ENCODE results near the gene RBM6. TPM values are rescaled to one million over a fixed set of nuclear protein-coding genes. Genes with fewer than 3 reads are reported as not detected.
A peak's percentile ranks its signal among the peaks of the same experiment; 100 is the strongest.
"Not testable (repeated sequence)": the region's sequence is repeated elsewhere in the genome, so short reads cannot be mapped to it uniquely, and the experiment has no call there.

RBM6 gene
- total RNA-seq, 1 donor, result 23.4 TPM

DNA sequence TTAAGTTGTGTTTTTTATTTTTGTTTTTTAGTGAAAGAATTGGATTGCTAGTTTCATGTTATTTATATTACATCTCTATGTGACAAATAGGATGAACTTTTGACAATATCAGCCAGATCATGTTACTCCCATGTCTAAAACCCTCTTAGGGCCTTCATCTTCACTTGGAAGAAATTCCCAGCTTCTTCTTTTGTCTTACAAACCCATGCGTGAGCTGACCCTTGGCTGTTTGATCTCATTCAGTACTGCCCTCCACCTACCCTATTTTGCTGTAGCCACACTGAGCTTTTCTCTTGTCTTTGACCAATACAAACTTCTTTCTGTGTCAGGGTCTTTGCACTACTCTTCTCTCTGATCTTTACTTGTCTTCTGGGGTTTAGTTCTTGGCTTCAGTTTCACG is 37.0 kb downstream of the RBM6 start:
- no peak for DNase-seq (ENCODE audit: low read depth in 2 of 3, low spot score in 2 of 3)

DNA sequence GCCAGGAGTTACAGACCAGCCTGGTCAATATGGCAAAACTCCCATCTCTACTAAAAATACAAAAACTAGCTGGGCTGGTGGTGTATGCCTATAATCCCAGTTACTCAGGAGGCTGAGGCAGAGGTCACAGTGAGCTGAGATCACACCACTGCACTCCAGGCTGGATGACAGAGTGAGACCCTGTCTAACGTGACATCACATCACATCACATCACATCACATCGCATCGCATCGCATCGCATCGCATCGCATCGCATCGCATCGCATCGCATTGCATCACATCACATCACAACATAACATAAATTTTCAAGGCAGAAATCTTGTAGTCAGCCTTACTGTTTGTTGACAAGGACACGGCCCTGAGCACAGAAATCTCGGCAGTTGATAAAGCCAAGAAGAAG is 44.4 kb downstream of the RBM6 start:
- DNase-seq (ENCODE audit: low read depth in 2 of 3, low spot score in 2 of 3), result no peak

DNA sequence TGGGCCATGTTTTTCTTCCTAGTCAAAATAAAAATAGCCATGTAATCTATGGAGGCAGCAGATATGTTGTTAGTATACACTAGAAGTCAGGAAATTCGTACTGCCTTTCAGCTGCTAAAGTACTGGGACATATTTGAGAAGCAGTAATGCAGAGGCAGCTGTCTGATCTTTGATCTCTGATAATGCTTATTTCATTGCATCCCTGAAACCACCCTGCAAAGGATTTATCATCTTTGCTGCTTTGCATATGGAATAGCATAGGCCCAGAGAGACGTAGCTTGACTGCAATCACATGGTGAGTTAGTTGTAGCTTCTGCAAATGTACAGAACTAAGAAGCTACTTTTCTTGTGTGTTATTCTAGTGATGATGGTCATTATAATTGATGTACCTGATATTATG is 52.4 kb downstream of the RBM6 start:
- no peak for DNase-seq (ENCODE audit: low read depth in 2 of 3, low spot score in 2 of 3)

DNA sequence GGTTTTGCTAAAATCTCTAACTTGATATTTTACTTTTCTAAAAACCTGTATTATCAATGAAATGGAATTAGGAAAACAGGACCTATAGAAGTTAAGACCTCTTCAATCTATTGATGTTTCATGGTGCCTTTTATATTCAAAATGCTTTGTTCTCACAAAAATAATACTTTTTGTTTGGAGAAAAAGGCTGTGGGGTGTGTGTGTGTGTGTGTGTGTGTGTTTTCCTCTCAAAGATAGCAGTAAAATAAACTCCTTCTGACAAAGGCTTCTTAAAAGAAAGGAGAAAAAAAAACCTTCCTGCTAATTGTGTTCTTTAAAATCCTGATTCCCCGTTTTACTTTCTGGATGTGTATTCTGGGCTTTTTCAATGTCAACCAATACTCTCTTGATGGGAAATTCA is 54.5 kb downstream of the RBM6 start:
- DNase-seq (ENCODE audit: low read depth in 2 of 3, low spot score in 2 of 3), result no peak

DNA sequence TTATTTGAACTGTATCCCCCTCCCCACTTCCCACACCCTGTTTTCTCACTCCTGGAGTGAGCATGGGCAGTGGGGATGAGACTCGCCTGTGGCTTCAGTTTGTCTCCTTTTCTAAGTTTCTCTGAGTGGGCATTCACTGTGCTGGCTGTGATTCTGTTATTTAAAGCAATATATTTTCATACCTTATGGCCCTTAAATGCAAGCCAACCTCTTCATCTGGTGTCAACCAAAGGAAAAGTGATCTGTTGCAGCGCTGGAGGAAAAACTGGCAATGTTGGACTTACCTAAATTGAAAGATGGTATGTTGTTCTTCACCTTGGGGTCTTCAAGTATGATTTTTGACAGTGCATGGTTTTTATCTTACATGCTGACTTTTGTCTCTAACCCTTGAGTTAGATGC is 56.1 kb downstream of the RBM6 start:
- no peak for DNase-seq (ENCODE audit: low read depth in 2 of 3, low spot score in 2 of 3)

DNA sequence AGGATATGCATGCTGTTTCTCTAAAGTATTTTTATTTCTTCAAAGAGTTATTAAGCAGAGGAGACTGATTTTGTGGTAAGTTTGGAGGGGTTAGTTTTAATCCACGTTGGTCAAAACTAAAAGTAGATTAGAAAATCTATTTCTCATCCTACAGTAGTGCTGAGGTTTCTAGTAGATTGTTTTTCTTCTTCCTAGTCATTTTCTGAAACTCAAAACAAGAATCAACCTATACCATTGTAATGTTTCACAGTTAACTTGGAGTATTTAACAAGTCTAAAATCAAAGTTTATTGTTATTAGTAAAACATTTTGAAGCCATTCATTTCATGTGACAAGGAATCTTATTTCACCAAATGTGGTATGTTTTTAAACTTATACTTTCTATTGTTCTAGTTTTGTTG is 57.9 kb downstream of the RBM6 start:
- DNase-seq (ENCODE audit: low read depth in 2 of 3, low spot score in 2 of 3), result no peak

DNA sequence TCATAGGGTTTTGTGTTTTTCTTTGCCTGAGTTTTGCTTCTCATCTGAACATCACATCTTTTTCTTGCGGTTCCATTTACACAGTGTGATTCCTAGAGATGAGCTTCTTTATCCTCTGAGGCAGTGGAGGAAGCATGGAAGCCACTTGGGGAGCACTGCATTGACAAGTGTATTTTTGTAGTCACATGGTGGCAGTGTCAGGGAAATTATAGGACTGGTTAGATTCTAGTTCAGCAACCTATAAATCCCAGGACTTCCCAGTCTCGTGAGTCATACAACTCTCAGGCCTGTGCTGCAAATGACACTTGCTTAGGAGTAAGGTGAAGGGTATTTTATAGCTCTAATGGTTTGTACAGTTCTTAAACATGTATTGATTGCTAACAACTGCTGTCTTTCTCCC is 58.4 kb downstream of the RBM6 start:
- no peak for DNase-seq (ENCODE audit: low read depth in 2 of 3, low spot score in 2 of 3)

DNA sequence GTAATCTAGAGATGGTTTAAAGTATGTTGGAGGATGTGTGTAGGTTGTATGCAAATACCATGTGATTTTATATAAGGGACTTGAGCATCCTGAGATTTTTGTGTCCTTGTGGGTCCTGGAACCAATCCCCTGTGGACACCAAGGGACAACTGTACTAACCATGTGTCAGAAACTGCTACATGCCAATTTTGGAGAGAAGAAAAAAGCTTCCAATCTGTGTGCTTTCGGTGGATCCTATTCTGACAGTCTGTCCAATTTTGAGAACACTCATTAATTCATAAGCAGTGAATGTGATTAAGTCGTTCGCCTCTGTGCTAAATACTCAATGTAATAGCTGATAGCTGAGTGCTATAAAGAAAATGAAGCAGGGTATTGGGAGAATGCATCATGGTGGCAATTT is 61.6 kb downstream of the RBM6 start:
- no peak for DNase-seq (ENCODE audit: low read depth in 2 of 3, low spot score in 2 of 3)

DNA sequence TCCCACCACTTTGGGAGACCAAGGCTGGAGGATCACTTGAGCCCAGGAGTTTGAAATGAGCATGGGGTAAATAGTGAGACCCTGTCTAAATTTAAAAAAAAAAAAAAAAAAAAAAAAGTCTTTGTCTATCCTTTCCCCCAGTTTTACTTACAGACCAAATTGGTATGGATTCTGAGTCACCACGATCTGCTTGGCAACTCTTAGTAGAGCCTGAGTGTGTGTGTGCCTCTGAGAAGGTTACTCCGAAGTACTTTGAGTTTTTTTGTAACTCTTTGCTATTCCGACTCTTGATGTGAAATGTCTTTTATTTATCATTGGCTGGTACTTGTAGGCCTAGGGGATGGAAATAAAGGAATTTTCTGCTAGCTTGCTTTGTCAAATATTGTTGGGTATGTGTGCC is 63.3 kb downstream of the RBM6 start:
- DNase-seq (ENCODE audit: low read depth in 2 of 3, low spot score in 2 of 3), result no peak

DNA sequence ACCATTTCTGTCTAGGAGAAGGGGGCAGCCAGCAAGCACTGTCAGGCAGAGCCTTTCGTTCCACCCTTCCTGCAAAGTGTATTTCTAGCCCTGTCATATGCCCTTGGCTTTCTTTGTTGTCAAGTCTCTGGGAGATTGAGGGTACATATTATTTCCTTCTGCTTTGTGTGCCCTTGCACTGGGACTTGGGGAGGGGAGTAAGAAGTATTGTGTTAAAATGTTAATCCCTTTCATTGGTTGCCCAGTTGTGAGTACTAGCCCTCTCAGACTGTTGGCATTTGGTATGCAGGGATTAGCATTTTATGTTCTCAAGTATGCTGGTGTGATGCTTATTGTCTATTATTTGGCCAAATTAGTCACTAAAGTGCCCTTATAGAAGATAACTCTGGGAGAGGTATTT is 63.9 kb downstream of the RBM6 start:
- no peak for DNase-seq (ENCODE audit: low read depth in 2 of 3, low spot score in 2 of 3)

DNA sequence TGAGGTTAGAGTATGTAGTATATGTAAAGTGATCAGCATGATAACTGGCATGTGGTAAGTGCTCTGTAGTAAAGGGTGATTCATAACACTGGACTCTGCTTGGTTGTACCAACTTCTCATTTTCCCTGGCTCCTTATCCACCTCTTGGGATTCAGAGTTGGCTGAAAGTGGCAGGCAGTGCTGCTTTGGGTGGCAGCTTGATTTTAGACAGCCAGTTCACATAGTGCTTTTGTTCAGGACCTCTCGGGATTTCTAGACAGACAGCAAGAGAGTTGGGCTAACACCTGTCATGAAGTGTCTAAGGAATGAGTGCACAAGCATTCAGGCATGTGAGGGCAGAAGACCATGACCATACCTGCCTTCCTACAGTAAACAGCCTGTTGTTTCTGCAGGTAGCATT is 69.0 kb downstream of the RBM6 start:
- DNase-seq (ENCODE audit: low read depth in 2 of 3, low spot score in 2 of 3), result no peak

DNA sequence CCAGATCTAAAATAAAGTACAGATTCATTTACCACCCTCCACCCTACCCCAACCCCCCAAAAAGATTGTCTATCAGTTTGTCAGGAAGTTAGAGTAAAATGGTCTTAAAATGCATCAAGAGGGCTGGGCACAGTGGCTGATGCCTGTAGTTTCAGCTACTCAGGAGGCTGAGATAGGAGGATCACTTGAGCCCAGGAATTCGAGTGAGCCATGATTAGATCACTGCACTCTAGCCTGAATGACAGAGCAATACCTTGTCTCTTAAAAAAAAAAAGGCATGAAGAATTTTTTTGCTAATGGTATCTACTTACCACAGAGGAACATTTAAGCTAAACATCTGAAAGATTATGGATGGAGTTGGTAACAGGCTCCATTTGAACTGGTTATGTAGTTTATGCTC is 71.0 kb downstream of the RBM6 start:
- no peak for DNase-seq (ENCODE audit: low read depth in 2 of 3, low spot score in 2 of 3)

DNA sequence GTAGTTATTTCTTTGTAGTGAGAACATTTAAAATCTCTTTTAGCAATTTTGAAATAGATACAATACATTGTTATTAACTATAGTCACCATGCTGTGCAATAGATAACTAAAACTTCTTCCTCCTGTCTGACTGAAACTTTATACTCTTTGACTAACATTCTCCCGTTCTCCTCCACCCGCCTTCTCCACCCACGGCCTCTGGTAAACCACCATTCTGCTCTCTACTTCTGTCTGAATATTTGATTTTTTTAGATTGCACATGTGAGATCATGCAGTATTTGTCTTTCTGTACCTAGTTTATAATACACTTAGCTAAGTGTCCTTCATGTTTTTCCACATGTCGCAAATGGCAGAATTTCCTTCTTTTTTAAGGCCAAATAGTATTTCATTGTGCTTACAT is 76.0 kb downstream of the RBM6 start:
- no peak for DNase-seq (ENCODE audit: low read depth in 2 of 3, low spot score in 2 of 3)

DNA sequence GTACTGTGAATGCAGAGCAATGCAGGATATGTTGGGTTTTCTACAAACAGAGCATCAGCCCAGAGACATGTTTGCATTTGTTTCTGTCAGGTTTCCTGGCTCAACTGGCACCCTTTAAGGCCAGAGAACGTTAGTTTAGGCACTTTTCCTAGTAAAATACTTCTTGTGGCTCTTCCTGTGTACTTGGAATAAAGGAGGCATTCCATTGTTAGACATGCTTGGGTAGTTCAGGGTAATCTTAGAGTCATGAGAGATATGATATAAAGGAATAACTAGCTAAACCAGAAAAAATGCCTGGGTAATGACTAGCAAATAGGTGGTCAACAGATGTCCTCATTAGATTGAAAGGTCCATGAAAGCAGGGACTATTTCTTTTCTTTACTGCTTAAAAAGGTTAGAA is 88.4 kb downstream of the RBM6 start:
- no peak for DNase-seq (ENCODE audit: low read depth in 2 of 3, low spot score in 2 of 3)

DNA sequence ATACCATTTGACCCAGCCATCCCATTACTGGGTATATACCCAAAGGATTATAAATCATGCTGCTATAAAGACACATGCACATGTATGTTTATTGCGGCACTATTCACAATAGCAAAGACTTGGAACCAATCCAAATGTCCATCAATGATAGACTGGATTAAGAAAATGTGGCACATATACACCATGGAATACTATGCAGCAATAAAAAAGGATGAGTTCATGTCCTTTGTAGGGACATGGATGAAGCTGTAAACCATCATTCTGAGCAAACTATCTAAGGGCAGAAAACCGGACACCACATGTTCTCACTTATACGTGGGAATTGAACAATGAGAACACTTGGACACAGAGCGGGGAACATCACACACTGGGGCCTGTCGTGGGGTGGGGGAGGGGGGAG is 91.3 kb downstream of the RBM6 start:
- DNase-seq (ENCODE audit: low read depth in 2 of 3, low spot score in 2 of 3), result not testable (repeated sequence)

DNA sequence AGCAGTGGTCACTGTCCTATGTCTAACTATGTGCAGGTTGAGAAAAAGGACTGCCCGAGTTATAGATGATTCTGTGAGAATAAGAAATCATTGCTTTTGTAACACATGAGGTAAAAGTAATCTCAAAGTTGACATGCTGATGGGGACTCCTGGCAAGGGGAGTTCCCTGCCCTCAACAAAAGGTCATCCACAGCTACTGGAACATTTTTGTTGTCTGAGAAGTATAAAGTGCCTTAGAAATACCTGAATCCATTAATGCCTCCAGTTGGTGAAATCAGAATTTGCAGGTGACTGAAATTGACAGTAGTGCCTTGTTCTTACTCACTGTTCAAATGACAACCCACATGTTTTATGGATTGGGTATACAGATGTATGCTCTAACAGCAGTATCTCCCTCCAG is 105.0 kb downstream of the RBM6 start:
- no peak for DNase-seq (ENCODE audit: low read depth in 2 of 3, low spot score in 2 of 3)

DNA sequence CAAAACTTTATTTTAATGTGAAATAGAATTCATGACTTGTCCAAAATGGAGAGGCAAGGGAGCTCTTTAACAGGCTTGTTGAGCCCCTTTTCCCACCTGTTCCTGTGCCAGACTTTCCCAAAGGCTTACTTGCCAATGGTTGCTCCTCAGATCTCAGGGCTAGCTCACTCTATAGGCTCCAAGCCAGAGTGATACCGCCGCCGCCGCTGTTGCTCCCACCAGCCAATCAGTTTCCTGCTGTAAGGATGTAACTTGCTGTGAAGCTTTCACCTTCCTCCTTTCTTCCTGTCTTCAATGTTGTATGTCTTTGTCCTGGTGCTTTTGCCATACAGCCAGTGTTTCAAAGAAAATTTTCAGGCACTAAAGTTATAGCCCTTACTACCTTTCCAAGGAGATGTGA is 107.5 kb downstream of the RBM6 start:
- no peak for DNase-seq (ENCODE audit: low read depth in 2 of 3, low spot score in 2 of 3)

DNA sequence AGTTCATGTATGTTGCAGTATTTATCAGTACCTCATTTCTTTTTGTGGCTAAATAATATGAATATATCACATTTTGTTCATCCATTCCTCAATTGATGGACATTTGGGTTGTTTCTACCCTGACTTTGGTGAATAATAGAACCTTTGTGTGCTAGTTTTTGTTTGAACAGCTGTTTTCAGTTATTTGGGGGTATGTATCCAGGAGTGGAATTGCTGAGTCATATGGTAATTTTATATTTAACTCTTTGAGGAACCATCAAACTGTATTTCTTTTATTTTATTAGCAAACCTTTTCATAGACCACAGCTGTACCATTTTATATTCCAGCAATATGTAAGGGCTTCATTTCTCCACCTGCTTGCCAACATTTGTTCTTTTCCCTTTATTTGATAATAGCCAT is 110.4 kb downstream of the RBM6 start:
- DNase-seq (ENCODE audit: low read depth in 2 of 3, low spot score in 2 of 3), result peak in 2 of 3 donors; percentile 13 to 65

DNA sequence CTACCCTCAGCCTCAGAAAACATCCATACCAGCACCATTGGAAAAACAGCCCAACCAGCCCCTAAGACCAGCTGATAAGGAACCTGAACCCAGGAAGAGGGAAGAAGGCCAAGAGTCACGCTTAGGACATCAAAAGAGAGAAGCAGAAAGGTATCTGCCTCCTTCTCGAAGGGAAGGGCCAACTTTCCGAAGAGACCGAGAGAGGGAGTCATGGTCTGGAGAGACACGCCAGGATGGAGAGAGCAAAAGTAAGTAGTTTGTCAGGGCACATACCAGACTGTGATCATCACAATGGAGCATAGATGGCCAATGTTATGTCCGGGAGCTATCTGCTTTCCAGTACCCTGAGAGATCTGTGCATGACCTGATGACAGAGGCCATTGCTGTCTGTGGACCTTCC is 117.8 kb downstream of the RBM6 start:
- DNase-seq (ENCODE audit: low read depth in 2 of 3, low spot score in 2 of 3), result no peak

DNA sequence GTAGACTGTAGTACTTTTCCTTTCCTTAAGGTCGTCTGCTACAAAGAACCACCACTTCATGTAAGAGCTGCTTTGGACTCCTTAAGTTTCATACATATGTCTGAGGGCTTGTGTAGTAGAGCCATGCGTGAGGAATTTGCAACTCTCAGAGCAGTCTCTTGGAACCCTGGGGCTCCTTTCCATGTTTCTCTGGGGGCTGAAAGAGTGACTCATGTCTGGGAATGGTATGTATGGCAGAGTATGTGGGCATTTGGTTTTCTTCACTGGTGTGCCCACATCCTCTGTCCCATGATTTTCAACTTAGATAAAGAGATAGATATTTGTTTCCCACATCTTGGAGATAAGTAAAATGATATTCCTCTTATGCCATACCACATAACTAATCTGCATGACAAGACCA is 128.2 kb downstream of the RBM6 start:
- no peak for DNase-seq (ENCODE audit: low read depth in 2 of 3, low spot score in 2 of 3)

DNA sequence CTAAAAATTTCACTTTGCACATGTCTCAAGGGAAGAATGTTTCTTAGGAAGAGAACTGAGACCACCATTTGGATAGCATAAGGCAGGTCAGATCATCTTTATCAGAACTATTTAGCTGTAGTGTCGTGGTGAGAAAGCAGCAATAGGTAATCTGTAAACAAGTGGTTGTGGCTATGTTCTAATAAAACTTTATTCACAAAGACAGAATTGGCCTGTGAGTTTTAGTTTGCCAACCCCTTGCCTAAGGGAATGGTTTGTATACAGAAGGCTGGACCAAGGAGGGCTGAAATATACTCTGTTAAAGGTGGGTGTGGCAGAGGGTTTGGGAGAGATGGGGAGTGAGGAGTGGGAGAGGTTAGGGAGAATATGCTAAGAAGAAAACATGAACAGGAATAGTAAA is 138.1 kb downstream of the RBM6 start:
- no peak for DNase-seq (ENCODE audit: low read depth in 2 of 3, low spot score in 2 of 3)

DNA sequence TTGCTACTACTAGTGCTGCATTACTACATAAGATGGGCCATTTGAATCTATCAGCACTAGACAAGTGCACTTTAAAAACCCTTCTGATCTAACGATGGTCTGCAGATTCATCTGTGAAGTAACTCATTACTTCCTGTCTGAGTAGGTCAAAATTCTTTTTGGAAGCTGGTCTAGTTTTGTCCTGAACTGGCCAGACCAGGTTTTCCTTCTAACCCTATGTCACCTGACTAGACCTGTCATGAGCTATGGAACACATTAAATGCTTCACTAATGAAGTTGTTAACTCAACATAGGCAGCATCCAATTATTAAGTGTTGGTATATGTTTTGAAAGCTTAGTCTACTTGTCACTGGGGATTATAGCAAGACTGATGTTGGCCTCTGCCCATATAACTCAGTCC is 138.7 kb downstream of the RBM6 start:
- no peak for DNase-seq (ENCODE audit: low read depth in 2 of 3, low spot score in 2 of 3)

DNA sequence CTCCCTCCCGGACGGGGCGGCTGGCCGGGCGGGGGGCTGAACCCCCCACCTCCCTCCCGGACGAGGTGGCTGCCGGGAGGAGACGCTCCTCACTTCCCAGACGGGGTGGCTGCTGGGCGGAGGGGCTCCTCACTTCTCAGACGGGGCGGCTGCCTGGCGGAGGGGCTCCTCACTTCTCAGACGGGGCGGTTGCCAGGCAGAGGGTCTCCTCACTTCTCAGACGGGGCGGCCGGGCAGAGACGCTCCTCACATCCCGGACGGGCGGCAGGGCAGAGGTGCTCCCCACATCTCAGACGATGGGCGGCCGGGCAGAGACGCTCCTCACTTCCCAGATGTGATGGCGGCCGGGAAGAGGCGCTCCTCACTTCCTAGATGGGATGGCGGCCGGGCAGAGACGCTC is 145.0 kb downstream of the RBM6 start:
- DNase-seq (ENCODE audit: low read depth in 2 of 3, low spot score in 2 of 3), result not testable (repeated sequence)

Data from hematopoietic multipotent progenitor cell (in vitro differentiated cells).